ENCODE data around the gene ZNF280C. TPM values are rescaled to one million over a fixed set of nuclear protein-coding genes. Genes with fewer than 3 reads are reported as not detected.

ZNF280C gene
- total and polyA plus RNA-seq, 7 donors, result 0.72 to 4.1 (median 2.8) TPM

GRCh38 chrX:130163398-130163797, 105.3 kb downstream of the ZNF280C start:
- H3K4me3 ChIP-seq, result no peak overlapping the region
- TF ChIP-seq, protein P1, sequence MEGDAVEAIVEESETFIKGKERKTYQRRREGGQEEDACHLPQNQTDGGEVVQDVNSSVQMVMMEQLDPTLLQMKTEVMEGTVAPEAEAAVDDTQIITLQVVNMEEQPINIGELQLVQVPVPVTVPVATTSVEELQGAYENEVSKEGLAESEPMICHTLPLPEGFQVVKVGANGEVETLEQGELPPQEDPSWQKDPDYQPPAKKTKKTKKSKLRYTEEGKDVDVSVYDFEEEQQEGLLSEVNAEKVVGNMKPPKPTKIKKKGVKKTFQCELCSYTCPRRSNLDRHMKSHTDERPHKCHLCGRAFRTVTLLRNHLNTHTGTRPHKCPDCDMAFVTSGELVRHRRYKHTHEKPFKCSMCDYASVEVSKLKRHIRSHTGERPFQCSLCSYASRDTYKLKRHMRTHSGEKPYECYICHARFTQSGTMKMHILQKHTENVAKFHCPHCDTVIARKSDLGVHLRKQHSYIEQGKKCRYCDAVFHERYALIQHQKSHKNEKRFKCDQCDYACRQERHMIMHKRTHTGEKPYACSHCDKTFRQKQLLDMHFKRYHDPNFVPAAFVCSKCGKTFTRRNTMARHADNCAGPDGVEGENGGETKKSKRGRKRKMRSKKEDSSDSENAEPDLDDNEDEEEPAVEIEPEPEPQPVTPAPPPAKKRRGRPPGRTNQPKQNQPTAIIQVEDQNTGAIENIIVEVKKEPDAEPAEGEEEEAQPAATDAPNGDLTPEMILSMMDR (IDR thresholded peaks at IDR 0.05), result no peak
- H3K36me3 ChIP-seq (ENCODE audit: insufficient read depth in 1 of 2, low read depth in 1 of 2), result no peaks in the 10 kb centered on the region
- peaks cover 11% of the 10 kb centered on the region for H3K4me1 ChIP-seq
- WGBS, 3 donors, result 55 to 70% (median 63%) methylated on average over 2 of the region's 2 CpGs
- ATAC-seq (no peak), DNase-seq (no peak)
- H3K27ac ChIP-seq, result no peak overlapping the region
- H3K9me3 ChIP-seq, result no peaks in the 10 kb centered on the region
- H3K27me3 ChIP-seq (ENCODE audit: insufficient read depth in 3 of 3, low read length in 2 of 3), result no peaks in the 10 kb centered on the region
- intact Hi-C loops (cut with DNase I), result no loop called here

DNA sequence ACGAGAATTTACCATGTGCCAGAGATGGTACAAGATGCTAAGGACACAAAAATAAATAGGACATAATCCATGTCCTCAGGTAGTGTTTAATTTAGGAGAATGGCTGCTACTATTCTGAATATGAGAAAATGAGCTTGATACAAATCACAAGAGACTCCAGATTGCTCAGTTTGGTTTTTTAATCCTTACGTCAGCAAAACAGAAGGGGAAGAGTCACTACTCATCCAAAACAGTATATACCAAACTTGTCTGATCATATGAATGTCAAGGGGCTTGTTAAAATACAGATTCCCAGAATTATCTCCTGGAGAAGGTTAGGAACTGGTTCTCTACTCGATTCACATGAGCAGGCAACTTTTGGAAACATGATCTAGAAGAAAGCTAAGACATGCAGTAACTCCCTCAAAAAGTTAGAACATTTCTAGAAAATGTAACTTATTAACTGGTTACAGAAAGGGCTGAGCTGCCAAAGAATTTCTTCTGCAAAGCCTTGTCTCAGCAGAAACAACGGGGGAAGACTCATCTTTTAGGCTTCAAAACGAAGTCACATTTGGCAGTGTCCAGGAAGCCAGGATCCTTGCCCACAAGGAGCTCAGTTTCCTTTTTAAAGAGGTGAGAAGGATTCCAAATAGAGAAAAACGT, 106.5 kb downstream of the ZNF280C start:
- ATAC-seq, result no peak
- H3K27ac ChIP-seq, result no peak overlapping the region
- no peaks in the 10 kb centered on the region for H3K36me3 ChIP-seq (ENCODE audit: insufficient read depth in 1 of 2, low read depth in 1 of 2)
- DNase-seq, result no peak
- peaks cover 11% of the 10 kb centered on the region for H3K4me1 ChIP-seq
- no peaks in the 10 kb centered on the region for H3K27me3 ChIP-seq (ENCODE audit: insufficient read depth in 3 of 3, low read length in 2 of 3)
- TF ChIP-seq, protein P1 (IDR thresholded peaks at IDR 0.05), result no peak
- no peaks in the 10 kb centered on the region for H3K9me3 ChIP-seq
- intact Hi-C loops (cut with DNase I), result no loop called here
- no peak overlapping the region for H3K4me3 ChIP-seq
- 24 to 46% (median 34%) methylated on average over 6 of the region's 6 CpGs for WGBS, 3 donors

DNA sequence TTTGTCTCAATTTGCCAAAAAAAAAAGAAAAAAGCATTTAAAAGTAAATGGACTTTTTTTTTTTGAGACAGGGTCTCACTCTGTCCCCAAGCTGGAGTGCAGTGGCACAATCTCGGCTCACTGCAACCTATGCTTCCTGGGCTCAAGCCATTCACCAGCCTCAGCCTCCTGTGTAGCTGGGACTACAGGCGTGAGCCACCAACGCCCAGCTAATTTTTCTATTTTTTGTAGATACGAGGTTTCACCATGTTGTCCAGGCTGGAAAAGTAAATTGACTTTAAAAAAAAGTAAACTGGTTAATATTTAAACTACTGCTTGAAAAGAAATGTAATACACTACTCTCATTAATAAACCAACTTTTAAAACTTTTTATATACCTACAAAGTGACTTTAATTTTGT, 108.9 kb downstream of the ZNF280C start:
- H3K36me3 ChIP-seq (ENCODE audit: insufficient read depth in 1 of 2, low read depth in 1 of 2), result peaks cover 0 to under 1% of the 10 kb centered on the region in 2 donors
- no peaks in the 10 kb centered on the region for H3K9me3 ChIP-seq
- DNase-seq (no peak), ATAC-seq (no peak)
- intact Hi-C loops (cut with DNase I), result no loop called here
- H3K27me3 ChIP-seq (ENCODE audit: insufficient read depth in 3 of 3, low read length in 2 of 3), result no peaks in the 10 kb centered on the region
- 70 to 82% (median 80%) methylated on average over 4 of the region's 4 CpGs for WGBS, 3 donors
- no peak overlapping the region for H3K27ac ChIP-seq
- no peak overlapping the region for H3K4me3 ChIP-seq
- H3K4me1 ChIP-seq, result peaks cover 11% of the 10 kb centered on the region
- TF ChIP-seq, protein P1 (IDR thresholded peaks at IDR 0.05), result no peak

- intact Hi-C loops (cut with DNase I), result no loop called here
- TF ChIP-seq, protein P1 (IDR thresholded peaks at IDR 0.05), result no peak
- Histone ChIP-seq H3K27ac (no peak overlapping the region), H3K27me3 (ENCODE audit: insufficient read depth in 3 of 3, low read length in 2 of 3) (peaks cover 0 to 4% (median 0%) of the 10 kb centered on the region in 3 donors), H3K9me3 (no peaks in the 10 kb centered on the region), H3K4me3 (no peak overlapping the region), H3K4me1 (peaks cover 6% of the 10 kb centered on the region), H3K36me3 (ENCODE audit: insufficient read depth in 1 of 2, low read depth in 1 of 2) (peaks cover 0 to 5% of the 10 kb centered on the region in 2 donors)
- ATAC-seq (no peak), DNase-seq (no peak)
- WGBS, 3 donors, result 58 to 70% (median 60%) methylated on average over 2 of the region's 2 CpGs
Observed at GRCh38 chrX:130158311-130158710, 110.4 kb downstream of the ZNF280C start.

GRCh38 chrX:130155564-130155963, 113.1 kb downstream of the ZNF280C start:
- Histone ChIP-seq H3K9me3 (no peaks in the 10 kb centered on the region), H3K27ac (no peak overlapping the region), H3K4me3 (no peak overlapping the region), H3K27me3 (ENCODE audit: insufficient read depth in 3 of 3, low read length in 2 of 3) (peaks cover 0 to 4% (median 0%) of the 10 kb centered on the region in 3 donors), H3K36me3 (ENCODE audit: insufficient read depth in 1 of 2, low read depth in 1 of 2) (peaks cover 0 to 5% of the 10 kb centered on the region in 2 donors), H3K4me1 (no peaks in the 10 kb centered on the region)
- peak in 2 of 4 donors; percentile 73 to 88 for ATAC-seq
- intact Hi-C loops (cut with DNase I), result no loop called here
- DNase-seq, result no peak
- TF ChIP-seq, protein P1 (IDR thresholded peaks at IDR 0.05), result no peak
- WGBS, 3 donors, result 20 to 47% (median 23%) methylated on average over 2 of the region's 2 CpGs

All from psoas muscle (tissue), 8 donors.